DND-41 (cell line): Measurements from ENCODE around the gene PIK3AP1.
A peak's percentile ranks its signal among the peaks of the same experiment; 100 is the strongest.

Experiments used
- ATAC-seq: fragments of 200-7000 bp; cut with Tn5 transposase; 3 replicates; pipeline ENCODE4 v1.9.1; 2021; ENCODE audit warnings: low read depth; ENCODE audit not compliant: insufficient read depth
- DNase-seq: peaks from one replicate; pipeline ENCODE4 v3.0.0-alpha.2; 2020
- H2AFZ ChIP-seq: 2 replicates; pipeline ENCODE4 v1.6.0; 2012; ENCODE audit warnings: low read depth, low read length
- H3K27ac ChIP-seq: 2 replicates; pipeline ENCODE4 v1.5.1; 2012; ENCODE audit warnings: low read length, inconsistent platforms
- H3K27me3 ChIP-seq: fragments of 200-600 bp; sonication (generic); 2 replicates; pipeline ENCODE4 v1.6.0; 2012; ENCODE audit warnings: low read length, mild to moderate bottlenecking, inconsistent platforms; ENCODE audit not compliant: insufficient read depth, poor library complexity
- H3K36me3 ChIP-seq: 2 replicates; pipeline ENCODE4 v1.5.1; 2012; ENCODE audit warnings: low read length, inconsistent platforms; ENCODE audit not compliant: insufficient read depth
- H3K4me1 ChIP-seq: 2 replicates; pipeline ENCODE4 v1.5.1; 2012; ENCODE audit warnings: mild to moderate bottlenecking, low read length; ENCODE audit not compliant: insufficient read depth
- H3K4me2 ChIP-seq: 2 replicates; pipeline ENCODE4 v1.6.0; 2012; ENCODE audit warnings: mild to moderate bottlenecking, moderate library complexity, low read length, inconsistent platforms; ENCODE audit not compliant: insufficient read depth
- H3K4me3 ChIP-seq, 2 experiments: fragments of 200-600 bp in 1 of 2; shearing (Covaris generic) in 1 of 2; 2 replicates each; pipeline ENCODE4 v1.5.1; 2012 to 2016; ENCODE audit warnings: inconsistent platforms in 2 of 2, low read length in 2 of 2, mild to moderate bottlenecking in 2 of 2, low read depth in 1 of 2, moderate library complexity in 1 of 2
- H3K79me2 ChIP-seq: 2 replicates; pipeline ENCODE4 v1.6.0; 2012; ENCODE audit warnings: low read length, inconsistent platforms; ENCODE audit not compliant: insufficient read depth
- H3K9ac ChIP-seq: 2 replicates; pipeline ENCODE4 v1.6.0; 2012; ENCODE audit warnings: low read depth, mild to moderate bottlenecking, inconsistent platforms, low read length, moderate library complexity
- H3K9me3 ChIP-seq: 2 replicates; pipeline ENCODE4 v1.5.1; 2012; ENCODE audit warnings: low read length, moderate library complexity, mild to moderate bottlenecking, inconsistent platforms; ENCODE audit not compliant: insufficient read depth, severe bottlenecking
- H4K20me1 ChIP-seq: 2 replicates; pipeline ENCODE4 v1.6.0; 2012; ENCODE audit warnings: low read length; ENCODE audit not compliant: insufficient read depth
- EZH2 ChIP-seq: IDR thresholded peaks from 3 replicates; pipeline ENCODE4 v1.6.1; 2012; ENCODE audit warnings: borderline replicate concordance, low read depth, mild to moderate bottlenecking, moderate library complexity, low read length, inconsistent platforms; ENCODE audit not compliant: severe bottlenecking
- TF ChIP-seq, protein P1 (sequence below): IDR thresholded peaks from 2 replicates; pipeline ENCODE4 v1.5.1; 2012; ENCODE audit warnings: borderline replicate concordance, low read length, moderate library complexity, mild to moderate bottlenecking; ENCODE audit not compliant: poor library complexity, severe bottlenecking; ENCODE audit errors: extremely low read depth

Gene PIK3AP1

GRCh38 chr10:96720422-96721206 lies at the start of gene PIK3AP1:
TSS of gene PIK3AP1 (minus strand) at chr10:96720514. CDS start at chr10:96720394, 120 bp downstream.
- peak; percentile 78 for ATAC-seq
- peak; percentile 64 for DNase-seq
- Histone ChIP-seq H3K4me2 (peak within 1 kb of the TSS; percentile 62), H3K79me2 (no peaks in the 10 kb centered on the region), H3K36me3 (no peaks in the 10 kb centered on the region), H3K9me3 (no peaks in the 10 kb centered on the region), H3K4me3 (peak within 1 kb of the TSS in 1 of 2 experiments; percentile 43; a peak in 2 of 4 replicates), H3K27me3 (peaks cover 7% of the 10 kb centered on the region), H3K27ac (peak within 1 kb of the TSS; percentile 22; the same call in 1 of the 2 replicates), H3K4me1 (peaks cover 45% of the 10 kb centered on the region), H4K20me1 (no peaks in the 10 kb centered on the region), H2AFZ (peak within 1 kb of the TSS; percentile 61), H3K9ac (peak within 1 kb of the TSS; percentile 44)
- TF ChIP-seq, protein P1, sequence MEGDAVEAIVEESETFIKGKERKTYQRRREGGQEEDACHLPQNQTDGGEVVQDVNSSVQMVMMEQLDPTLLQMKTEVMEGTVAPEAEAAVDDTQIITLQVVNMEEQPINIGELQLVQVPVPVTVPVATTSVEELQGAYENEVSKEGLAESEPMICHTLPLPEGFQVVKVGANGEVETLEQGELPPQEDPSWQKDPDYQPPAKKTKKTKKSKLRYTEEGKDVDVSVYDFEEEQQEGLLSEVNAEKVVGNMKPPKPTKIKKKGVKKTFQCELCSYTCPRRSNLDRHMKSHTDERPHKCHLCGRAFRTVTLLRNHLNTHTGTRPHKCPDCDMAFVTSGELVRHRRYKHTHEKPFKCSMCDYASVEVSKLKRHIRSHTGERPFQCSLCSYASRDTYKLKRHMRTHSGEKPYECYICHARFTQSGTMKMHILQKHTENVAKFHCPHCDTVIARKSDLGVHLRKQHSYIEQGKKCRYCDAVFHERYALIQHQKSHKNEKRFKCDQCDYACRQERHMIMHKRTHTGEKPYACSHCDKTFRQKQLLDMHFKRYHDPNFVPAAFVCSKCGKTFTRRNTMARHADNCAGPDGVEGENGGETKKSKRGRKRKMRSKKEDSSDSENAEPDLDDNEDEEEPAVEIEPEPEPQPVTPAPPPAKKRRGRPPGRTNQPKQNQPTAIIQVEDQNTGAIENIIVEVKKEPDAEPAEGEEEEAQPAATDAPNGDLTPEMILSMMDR = peak; percentile 16
- TF ChIP-seq EZH2 = no peak

- H4K20me1 ChIP-seq = no peaks in the 10 kb centered on the region
- H3K4me1 ChIP-seq = no peaks in the 10 kb centered on the region
- ATAC-seq (no peak), DNase-seq (no peak)
- H3K79me2 ChIP-seq = no peaks in the 10 kb centered on the region
- no peak overlapping the region for H3K4me3 ChIP-seq
- TF ChIP-seq EZH2 = no peak
- H3K36me3 ChIP-seq = no peaks in the 10 kb centered on the region
- H3K4me2 ChIP-seq = no peak overlapping the region
- H2AFZ ChIP-seq = no peak overlapping the region
- H3K27ac ChIP-seq = no peak overlapping the region
- H3K9ac ChIP-seq = no peak overlapping the region
- peaks cover 5% of the 10 kb centered on the region for H3K9me3 ChIP-seq
- H3K27me3 ChIP-seq = no peaks in the 10 kb centered on the region
Observed at GRCh38 chr10:96768136-96768535, 47.8 kb upstream of the PIK3AP1 start.

GRCh38 chr10:96767611-96768010 lies 47.3 kb upstream of the PIK3AP1 start:
- no peak for TF ChIP-seq EZH2
- TF ChIP-seq, protein P1 = no peak

DNA sequence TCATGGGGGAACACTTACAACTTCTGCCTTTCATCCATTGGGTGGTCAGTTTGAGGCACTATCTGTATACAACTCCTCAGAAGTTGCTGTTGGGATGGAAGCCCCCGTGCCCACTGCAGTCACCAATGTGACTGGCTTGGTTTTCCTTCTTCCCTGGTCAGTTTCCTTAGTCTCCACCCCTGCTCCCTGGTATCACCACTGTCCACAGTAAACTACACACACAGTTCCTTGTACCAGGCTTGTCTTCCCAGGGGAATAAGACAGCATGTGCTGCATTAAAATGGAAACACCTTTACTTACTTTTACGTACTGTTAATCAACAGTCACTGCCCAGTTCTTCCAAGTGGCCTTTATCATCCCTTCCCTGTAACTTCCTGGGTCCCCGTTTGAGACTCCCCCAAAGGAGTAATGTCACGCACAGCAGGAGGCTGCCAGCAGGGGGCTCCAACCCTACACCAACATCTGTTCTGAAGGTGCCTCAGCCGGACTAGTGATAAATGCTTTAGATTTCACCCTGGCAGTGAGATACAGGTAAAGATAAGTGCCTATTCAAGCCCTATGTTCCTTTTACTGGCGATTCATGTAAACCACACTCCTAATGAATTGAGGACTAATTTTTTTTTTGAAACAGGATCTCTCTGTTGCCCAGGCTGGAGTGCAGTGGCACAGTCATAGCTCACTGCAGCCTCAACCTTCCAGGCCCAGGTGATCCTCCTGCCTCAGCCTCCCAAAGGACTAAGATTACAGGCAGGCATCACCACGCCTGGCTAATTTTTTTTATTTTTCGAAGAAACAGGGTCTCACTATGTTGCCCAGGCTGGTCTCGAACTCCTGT lies 45.3 kb upstream of the PIK3AP1 start:
- Histone ChIP-seq H3K27me3 (no peaks in the 10 kb centered on the region), H3K4me3 (no peak overlapping the region), H2AFZ (no peak overlapping the region)

More at GRCh38 chr10:96767611-96768010, 47.3 kb upstream of the PIK3AP1 start:
- Histone ChIP-seq H3K4me3 (no peak overlapping the region), H3K4me2 (no peak overlapping the region), H3K27ac (no peak overlapping the region), H3K9me3 (peaks cover 5% of the 10 kb centered on the region), H3K27me3 (no peaks in the 10 kb centered on the region), H3K9ac (no peak overlapping the region), H3K79me2 (no peaks in the 10 kb centered on the region), H4K20me1 (no peaks in the 10 kb centered on the region), H3K4me1 (no peaks in the 10 kb centered on the region), H2AFZ (no peak overlapping the region), H3K36me3 (no peaks in the 10 kb centered on the region)
- no peak for ATAC-seq
- no peak for DNase-seq

More for the DNA sequence above, 45.3 kb upstream of the PIK3AP1 start:
- Histone ChIP-seq H4K20me1 (no peaks in the 10 kb centered on the region), H3K36me3 (no peaks in the 10 kb centered on the region), H3K27ac (no peak overlapping the region), H3K9me3 (no peaks in the 10 kb centered on the region), H3K4me2 (no peak overlapping the region), H3K9ac (no peak overlapping the region), H3K4me1 (no peaks in the 10 kb centered on the region), H3K79me2 (no peaks in the 10 kb centered on the region)
- peak; percentile 72 for DNase-seq
- peak; percentile 91 for ATAC-seq
- TF ChIP-seq, protein P1 = peak; percentile 94
- TF ChIP-seq EZH2 = no peak
